SH-SY5Y (cell line): ENCODE measurements around the gene RHBDL1.

Experiments used
- GATA2 ChIP-seq: IDR thresholded peaks from 2 replicates; pipeline ENCODE4 v1.6.1; 2011; ENCODE audit warnings: mild to moderate bottlenecking, low read depth, low read length
- GATA3 ChIP-seq: IDR thresholded peaks from 2 replicates; pipeline ENCODE4 v1.6.1; 2011; ENCODE audit warnings: low read depth, mild to moderate bottlenecking, low read length, moderate library complexity

- TF ChIP-seq GATA3: no peak
- no peak for TF ChIP-seq GATA2
Observed at GRCh38 chr16:710500-711075, 35.1 kb downstream of the RHBDL1 start.
